H9 (cell line): ENCODE data around the gene SLC38A3. TPM values are rescaled to one million over a fixed set of nuclear protein-coding genes. Genes with fewer than 3 reads are reported as not detected.
A peak's percentile ranks its signal among the peaks of the same experiment; 100 is the strongest.

Source experiments
- DNase-seq: peaks from one replicate; pipeline ENCODE4 v3.0.0-alpha.2; 2017
- H2AFZ ChIP-seq: one replicate; pipeline ENCODE4 v1.6.1; 2013; ENCODE audit warnings: mild to moderate bottlenecking, low read length, control low read depth, moderate library complexity
- H2AK5ac ChIP-seq: 2 replicates; pipeline ENCODE4 v1.6.1; 2013; ENCODE audit warnings: low read length, control low read depth, mixed read lengths; ENCODE audit not compliant: insufficient read length
- H2BK120ac ChIP-seq: one replicate; pipeline ENCODE4 v1.6.1; 2013; ENCODE audit warnings: low read depth, mild to moderate bottlenecking, low read length, control low read depth, inconsistent platforms; ENCODE audit not compliant: poor library complexity, severe bottlenecking
- H2BK12ac ChIP-seq: 2 replicates; pipeline ENCODE4 v1.6.1; 2013; ENCODE audit warnings: low read length, control low read depth, mixed read lengths, low read depth; ENCODE audit not compliant: insufficient read length
- H2BK15ac ChIP-seq: 2 replicates; pipeline ENCODE4 v1.6.1; 2013; ENCODE audit warnings: low read depth, low read length, control low read depth
- H2BK20ac ChIP-seq: one replicate; pipeline ENCODE4 v1.6.1; 2013; ENCODE audit warnings: low read depth, mild to moderate bottlenecking, low read length, control low read depth, inconsistent platforms; ENCODE audit not compliant: poor library complexity, severe bottlenecking
- H2BK5ac ChIP-seq: 2 replicates; pipeline ENCODE4 v1.6.1; 2013; ENCODE audit warnings: low read length, control low read depth, mixed read lengths; ENCODE audit not compliant: insufficient read length
- H3K14ac ChIP-seq: 2 replicates; pipeline ENCODE4 v1.6.1; 2013; ENCODE audit warnings: low read length, control low read depth; ENCODE audit not compliant: insufficient read depth
- H3K18ac ChIP-seq: 2 replicates; pipeline ENCODE4 v1.6.1; 2013; ENCODE audit warnings: low read depth, mild to moderate bottlenecking, mixed read lengths, low read length, control low read depth; ENCODE audit not compliant: insufficient read length
- H3K23ac ChIP-seq: 2 replicates; pipeline ENCODE4 v1.6.1; 2013; ENCODE audit warnings: low read length, control low read depth, mixed read lengths, low read depth; ENCODE audit not compliant: insufficient read length
- H3K23me2 ChIP-seq: 2 replicates; pipeline ENCODE4 v1.6.1; 2013; ENCODE audit warnings: low read depth, mild to moderate bottlenecking, mixed read lengths, low read length, control low read depth; ENCODE audit not compliant: insufficient read length, poor library complexity, severe bottlenecking
- H3K27ac ChIP-seq: 2 replicates; pipeline ENCODE4 v1.5.1; 2013; ENCODE audit warnings: low read length, control low read depth, mixed read lengths, low read depth; ENCODE audit not compliant: insufficient read length
- H3K27me3 ChIP-seq: 2 replicates; pipeline ENCODE4 v1.6.1; 2013; ENCODE audit warnings: low read length, control low read depth, inconsistent platforms; ENCODE audit not compliant: insufficient read depth
- H3K4ac ChIP-seq: 2 replicates; pipeline ENCODE4 v1.6.1; 2013; ENCODE audit warnings: low read depth, mild to moderate bottlenecking, control low read depth, inconsistent platforms, low read length, moderate library complexity
- H3K4me1 ChIP-seq: 2 replicates; pipeline ENCODE4 v1.6.1; 2013; ENCODE audit warnings: low read length, control low read depth, inconsistent platforms; ENCODE audit not compliant: insufficient read depth
- H3K4me2 ChIP-seq: 2 replicates; pipeline ENCODE4 v1.6.1; 2013; ENCODE audit warnings: low read length, control low read depth, mixed read lengths; ENCODE audit not compliant: insufficient read length, insufficient read depth
- H3K56ac ChIP-seq: 2 replicates; pipeline ENCODE4 v1.6.1; 2013; ENCODE audit warnings: low read depth, mild to moderate bottlenecking, mixed read lengths, low read length, control low read depth; ENCODE audit not compliant: insufficient read length
- H3K79me1 ChIP-seq: 2 replicates; pipeline ENCODE4 v1.6.1; 2013; ENCODE audit warnings: low read depth, mild to moderate bottlenecking, moderate library complexity, low read length, control low read depth, inconsistent platforms; ENCODE audit not compliant: insufficient read depth, poor library complexity, severe bottlenecking
- H3K79me2 ChIP-seq: 2 replicates; pipeline ENCODE4 v1.6.1; 2013; ENCODE audit warnings: low read length, control low read depth, inconsistent platforms; ENCODE audit not compliant: insufficient read depth
- H3K9ac ChIP-seq: 2 replicates; pipeline ENCODE4 v1.6.1; 2013; ENCODE audit warnings: low read length, control low read depth, mixed read lengths; ENCODE audit not compliant: insufficient read length; ENCODE audit errors: extremely low read depth
- H3K9me3 ChIP-seq: one replicate; pipeline ENCODE4 v1.6.1; 2013; ENCODE audit warnings: low read depth, low read length, inconsistent platforms; ENCODE audit not compliant: control insufficient read depth
- H3T11ph ChIP-seq: one replicate; pipeline ENCODE4 v1.6.1; 2013; ENCODE audit warnings: mild to moderate bottlenecking, low read length, control low read depth, inconsistent platforms
- H4K20me1 ChIP-seq: one replicate; pipeline ENCODE4 v1.6.1; 2013; ENCODE audit not compliant: control insufficient read depth, insufficient read length, insufficient read depth
- H4K5ac ChIP-seq: 2 replicates; pipeline ENCODE4 v1.6.1; 2013; ENCODE audit warnings: low read depth, mild to moderate bottlenecking, mixed read lengths, low read length, control low read depth; ENCODE audit not compliant: insufficient read length
- H4K8ac ChIP-seq: replicated peaks from 2 replicates; pipeline ENCODE4 v1.6.1; 2013; ENCODE audit warnings: low read length, control low read depth, mixed read lengths, low read depth; ENCODE audit not compliant: insufficient read length
- H4K91ac ChIP-seq: 2 replicates; pipeline ENCODE4 v1.6.1; 2013; ENCODE audit warnings: low read depth, mild to moderate bottlenecking, moderate library complexity, mixed read lengths, low read length, control low read depth; ENCODE audit not compliant: insufficient read length
- H3K27ac Mint-ChIP-seq, 3 experiments: 2 replicates in 2 of 3; 3 replicates in 1 of 3; pipeline ENCODE4 v1.8.0; 2020 to 2021; ENCODE audit warnings: mixed read lengths in 3 of 3, mild to moderate bottlenecking in 1 of 3, moderate library complexity in 1 of 3
- H3K27me3 Mint-ChIP-seq: 2 replicates; pipeline ENCODE4 v1.8.0; 2021; ENCODE audit warnings: low read depth, mild to moderate bottlenecking, moderate library complexity, mixed read lengths
- H3K36me3 Mint-ChIP-seq, 3 experiments: 2 replicates in 2 of 3; 3 replicates in 1 of 3; pipeline ENCODE4 v1.8.0; 2020 to 2021; ENCODE audit warnings: low read depth in 3 of 3, mixed read lengths in 3 of 3; ENCODE audit not compliant: insufficient read depth in 1 of 3
- H3K4me1 Mint-ChIP-seq, 2 experiments: 2 replicates each; pipeline ENCODE4 v1.8.0; 2020; ENCODE audit warnings: mixed read lengths in 2 of 2
- H3K4me3 Mint-ChIP-seq, 2 experiments: 2 replicates in 1 of 2; 3 replicates in 1 of 2; pipeline ENCODE4 v1.8.0; 2020 to 2021; ENCODE audit warnings: mild to moderate bottlenecking in 2 of 2, mixed read lengths in 2 of 2, moderate library complexity in 1 of 2
- H3K9me3 Mint-ChIP-seq, 2 experiments: 2 replicates in 1 of 2; 3 replicates in 1 of 2; pipeline ENCODE4 v1.8.0; 2020; ENCODE audit warnings: mild to moderate bottlenecking in 2 of 2, mixed read lengths in 2 of 2, moderate library complexity in 1 of 2
- WGBS: extraction: QIAGEN DNeasy Blood & Tissue Kit; methylation state at CpG from one replicate; pipeline ENCODE4 v1.1.7; 2013; ENCODE audit warnings: missing lambda C conversion rate, low lambda C conversion rate, mixed read lengths; ENCODE audit not compliant: insufficient read length; ENCODE audit errors: extremely low coverage; 5-methylcytosine and 5-hydroxymethylcytosine counted together
- total RNA-seq: library from RNA; stranded (reverse); gene quantifications from 2 replicates; pipeline ENCODE4 v1.2.1, GENCODE V29; 2021
- TF ChIP-seq, protein P1 (sequence below): fragments of 200-600 bp; sonication (generic); conservative IDR thresholded peaks from 3 replicates; pipeline ENCODE4 v1.8.0; 2021; ENCODE audit warnings: antibody characterized with exemption, mild to moderate bottlenecking

SLC38A3 gene
- total RNA-seq, 1 experiment from 2014 or later, result 1.4 TPM

DNA sequence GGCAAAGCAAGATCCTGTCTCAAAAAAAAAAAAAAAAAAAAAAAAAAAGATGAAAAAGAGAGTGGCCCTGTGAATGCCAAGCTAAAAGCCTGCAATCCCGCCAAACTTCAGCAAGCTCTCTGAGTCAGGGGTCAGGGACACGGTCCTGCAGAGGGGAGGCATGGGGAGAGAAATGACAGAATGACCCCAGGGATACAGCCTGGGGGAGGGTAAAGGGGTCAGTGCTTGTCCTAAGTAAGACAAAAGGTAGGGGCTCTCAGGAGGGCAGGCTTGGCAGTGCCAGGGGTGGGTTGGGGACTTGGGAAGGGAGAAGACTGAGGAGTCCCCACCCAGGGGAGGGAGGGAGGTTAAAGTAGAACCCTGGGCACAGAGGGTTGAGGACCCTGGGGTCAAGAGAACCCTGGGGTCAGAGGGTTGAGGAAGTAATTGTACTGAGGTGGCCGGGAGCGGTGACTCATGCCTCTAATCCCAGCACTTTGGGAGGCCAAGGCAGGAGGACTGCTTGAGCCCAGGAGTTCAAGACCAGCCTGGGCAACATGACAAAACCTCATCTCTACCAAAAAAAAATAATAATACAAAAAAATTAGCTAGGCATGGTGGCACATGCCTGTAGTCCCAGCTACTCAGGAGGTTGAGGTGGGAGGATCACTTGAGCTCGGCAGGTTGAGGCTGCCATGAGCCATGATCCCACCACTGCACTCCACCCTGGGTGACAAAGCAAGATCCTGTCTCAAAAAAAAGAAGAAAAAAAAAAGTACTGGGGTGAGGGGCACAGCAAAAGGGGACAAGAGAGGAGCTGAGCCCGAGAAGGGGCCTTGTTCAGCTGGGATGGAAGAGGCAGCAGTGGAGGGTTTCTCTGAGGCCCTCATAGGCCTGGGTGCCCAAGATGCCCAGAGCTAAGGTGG, 58.7 kb downstream of the SLC38A3 start:
- no CpG with 5 or more reads among the region's 6 CpGs for WGBS
- H3K18ac ChIP-seq, result peak overlapping the region; percentile 81
- peaks cover 3% of the 10 kb centered on the region; the same call in 1 of the 2 replicates for H3K27me3 Mint-ChIP-seq

More for the DNA sequence above, 58.7 kb downstream of the SLC38A3 start:
- no peak overlapping the region for H3K9ac ChIP-seq
- no peak overlapping the region for H3K23ac ChIP-seq
- H2BK120ac ChIP-seq, result no peak overlapping the region
- H3K4me2 ChIP-seq, result peak overlapping the region; percentile 36
- H4K91ac ChIP-seq, result no peak overlapping the region
- H3K79me1 ChIP-seq, result no peaks in the 10 kb centered on the region
- H3K4me3 Mint-ChIP-seq, result peak overlapping the region in 1 of 2 experiments; percentile 71; a peak in 3 of 5 replicates
- H4K20me1 ChIP-seq, result no peaks in the 10 kb centered on the region
- H3K56ac ChIP-seq, result no peak overlapping the region
- DNase-seq, result no peak
- no peaks in the 10 kb centered on the region for H3K79me2 ChIP-seq
- H4K5ac ChIP-seq, result no peak overlapping the region
- no peak overlapping the region for H4K8ac ChIP-seq
- peaks cover 5% of the 10 kb centered on the region; the same call in 1 of the 2 replicates for H3K4me1 ChIP-seq
- peak overlapping the region; percentile 97 to 98 (median 98) for H3K27ac Mint-ChIP-seq
- TF ChIP-seq, protein P1, sequence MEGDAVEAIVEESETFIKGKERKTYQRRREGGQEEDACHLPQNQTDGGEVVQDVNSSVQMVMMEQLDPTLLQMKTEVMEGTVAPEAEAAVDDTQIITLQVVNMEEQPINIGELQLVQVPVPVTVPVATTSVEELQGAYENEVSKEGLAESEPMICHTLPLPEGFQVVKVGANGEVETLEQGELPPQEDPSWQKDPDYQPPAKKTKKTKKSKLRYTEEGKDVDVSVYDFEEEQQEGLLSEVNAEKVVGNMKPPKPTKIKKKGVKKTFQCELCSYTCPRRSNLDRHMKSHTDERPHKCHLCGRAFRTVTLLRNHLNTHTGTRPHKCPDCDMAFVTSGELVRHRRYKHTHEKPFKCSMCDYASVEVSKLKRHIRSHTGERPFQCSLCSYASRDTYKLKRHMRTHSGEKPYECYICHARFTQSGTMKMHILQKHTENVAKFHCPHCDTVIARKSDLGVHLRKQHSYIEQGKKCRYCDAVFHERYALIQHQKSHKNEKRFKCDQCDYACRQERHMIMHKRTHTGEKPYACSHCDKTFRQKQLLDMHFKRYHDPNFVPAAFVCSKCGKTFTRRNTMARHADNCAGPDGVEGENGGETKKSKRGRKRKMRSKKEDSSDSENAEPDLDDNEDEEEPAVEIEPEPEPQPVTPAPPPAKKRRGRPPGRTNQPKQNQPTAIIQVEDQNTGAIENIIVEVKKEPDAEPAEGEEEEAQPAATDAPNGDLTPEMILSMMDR, result no peak
- no peak overlapping the region for H3K4ac ChIP-seq
- H3K9me3 Mint-ChIP-seq, result no peaks in the 10 kb centered on the region
- H3K14ac ChIP-seq, result peak overlapping the region; percentile 3; the same call in 1 of the 2 replicates
- H2BK5ac ChIP-seq, result no peak overlapping the region
- no peak overlapping the region for H2AK5ac ChIP-seq
- no peak overlapping the region for H3T11ph ChIP-seq
- no peaks in the 10 kb centered on the region for H3K9me3 ChIP-seq
- peaks cover 0 to 3% (median 2%) of the 10 kb centered on the region in 3 experiments; a peak in 3 of 7 replicates for H3K36me3 Mint-ChIP-seq
- H3K27me3 ChIP-seq, result no peaks in the 10 kb centered on the region
- no peak overlapping the region for H2BK12ac ChIP-seq
- peak overlapping the region; percentile 48 for H3K27ac ChIP-seq
- H2BK20ac ChIP-seq, result no peak overlapping the region
- peaks cover 49 to 71% of the 10 kb centered on the region in 2 experiments for H3K4me1 Mint-ChIP-seq
- H2AFZ ChIP-seq, result no peak overlapping the region
- no peaks in the 10 kb centered on the region for H3K23me2 ChIP-seq
- no peak overlapping the region for H2BK15ac ChIP-seq
